T-helper 9 cell (primary cell): ENCODE measurements around the gene DENND4C.
"Not testable (repeated sequence)": the region's sequence is repeated elsewhere in the genome, so short reads cannot be mapped to it uniquely, and the experiment has no call there.

Source experiments
- DNase-seq: peaks from one replicate; pipeline ENCODE4 v3.0.0-alpha.2; 2020

Gene DENND4C

DNA sequence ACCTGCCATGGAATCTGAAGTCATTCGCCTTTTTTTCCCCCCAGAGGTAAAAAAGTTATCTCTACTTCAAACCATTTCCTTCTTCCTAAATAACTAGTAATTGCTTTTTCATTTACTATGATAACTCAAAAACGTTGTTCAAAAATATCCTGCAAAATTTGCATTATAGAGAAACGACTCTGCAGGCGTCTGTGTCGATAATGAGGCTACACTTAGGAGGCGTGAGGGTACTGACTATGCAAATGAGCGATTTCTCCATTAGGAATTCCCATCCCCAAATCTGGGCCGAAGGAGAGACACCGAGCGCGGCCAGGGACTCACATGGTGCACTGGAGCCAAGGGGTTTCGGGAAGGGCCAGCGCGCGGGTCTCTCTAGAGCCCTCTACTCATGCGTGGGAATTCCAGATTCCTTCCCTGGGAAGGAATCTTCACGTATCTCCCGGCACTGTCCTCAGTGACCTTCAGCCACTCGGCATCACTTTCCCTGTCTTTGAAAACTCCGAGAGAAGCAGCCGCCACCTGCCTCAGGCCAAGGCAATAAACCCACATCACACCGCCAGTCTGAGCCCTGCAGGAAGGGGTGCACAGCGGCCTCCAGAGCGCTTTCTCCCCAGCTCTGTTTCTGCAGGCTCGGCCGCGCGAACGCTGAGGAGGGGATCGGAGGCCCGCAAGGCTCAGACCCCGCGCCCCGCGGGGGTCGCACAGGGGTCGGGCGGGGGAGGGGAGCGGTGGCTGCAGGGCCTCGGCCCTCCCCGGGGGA, 718 bp upstream of the DENND4C start:
- DNase-seq = no peak

- DNase-seq = no peak
Observed at GRCh38 chr9:19231126-19231903, 822 bp downstream of the DENND4C start.

GRCh38 chr9:19231904-19232822, 1.7 kb downstream of the DENND4C start:
- no peak for DNase-seq

GRCh38 chr9:19232823-19233194, 2.3 kb downstream of the DENND4C start:
- no peak for DNase-seq

DNA sequence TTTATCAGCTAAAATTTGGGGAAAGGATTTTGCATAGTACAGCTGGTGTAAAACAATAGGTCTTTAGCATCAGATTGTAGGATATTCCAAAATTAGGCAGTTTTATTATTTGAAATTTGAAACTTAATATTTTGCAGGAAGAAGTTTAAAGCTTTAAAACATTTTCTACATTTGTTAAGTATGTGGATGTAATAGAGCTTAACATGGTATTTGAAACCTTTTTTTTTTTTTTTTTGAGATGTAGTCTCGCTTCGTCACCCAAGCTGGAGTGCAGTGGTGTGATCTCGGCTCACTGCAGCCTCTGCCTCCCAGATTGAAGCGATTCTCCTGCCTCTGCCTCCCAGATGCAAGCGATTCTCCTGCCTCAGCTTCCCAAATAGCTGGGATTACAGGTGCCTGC, 2.9 kb downstream of the DENND4C start:
- DNase-seq = no peak

DNA sequence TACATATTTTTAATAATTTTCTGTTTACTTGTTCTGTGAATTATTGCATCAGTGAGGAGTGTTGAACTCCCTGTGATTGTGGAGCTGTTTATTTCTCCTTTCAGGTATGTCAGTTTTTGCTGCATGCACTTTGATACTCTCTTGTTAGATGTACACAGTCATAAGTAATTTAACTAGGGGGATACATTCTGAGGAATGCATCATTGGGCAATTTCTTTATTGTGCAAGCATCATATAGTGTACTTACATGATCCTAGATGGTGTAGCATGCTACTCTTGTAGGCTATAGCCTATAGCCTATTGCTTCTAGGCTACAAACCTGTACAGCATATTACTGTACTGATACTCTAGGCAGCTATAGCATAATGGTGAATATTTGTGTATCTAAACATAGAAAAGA, 9.5 kb downstream of the DENND4C start:
- DNase-seq = no peak

- DNase-seq = no peak
Observed at GRCh38 chr9:19241728-19242127, 11.2 kb downstream of the DENND4C start.

DNA sequence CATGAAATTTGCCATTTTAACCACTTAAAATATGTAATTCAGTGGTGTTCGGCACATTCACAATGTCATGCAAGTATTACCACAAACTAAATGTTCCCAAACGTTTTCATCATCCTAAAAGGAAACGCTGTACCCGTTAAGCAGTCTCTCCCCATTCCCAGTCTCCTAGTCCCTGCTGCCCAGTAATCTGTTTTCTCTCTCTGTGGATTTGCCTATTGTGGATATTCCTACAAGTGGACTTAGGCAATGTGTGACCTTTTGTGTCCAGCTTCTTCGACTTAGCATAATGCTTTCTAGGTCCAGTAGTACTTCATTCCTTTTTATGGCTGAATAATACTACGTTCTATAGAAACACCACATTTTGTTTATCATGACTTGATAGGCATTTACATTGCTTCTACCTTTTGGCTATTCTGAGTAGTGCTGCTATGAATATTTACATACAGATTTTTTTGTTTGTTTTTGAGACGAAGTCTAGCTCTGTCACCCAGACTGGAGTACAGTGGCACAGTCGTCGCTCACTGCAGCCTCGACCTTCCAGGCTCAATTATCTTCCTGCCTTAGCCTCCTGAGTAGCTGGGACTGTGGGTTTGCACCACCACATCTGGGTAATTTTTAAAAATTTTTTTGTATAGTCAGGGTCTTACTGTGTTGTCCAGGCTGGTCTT, 13.0 kb downstream of the DENND4C start:
- DNase-seq = no peak

GRCh38 chr9:19246891-19247290, 16.4 kb downstream of the DENND4C start:
- no peak for DNase-seq

DNA sequence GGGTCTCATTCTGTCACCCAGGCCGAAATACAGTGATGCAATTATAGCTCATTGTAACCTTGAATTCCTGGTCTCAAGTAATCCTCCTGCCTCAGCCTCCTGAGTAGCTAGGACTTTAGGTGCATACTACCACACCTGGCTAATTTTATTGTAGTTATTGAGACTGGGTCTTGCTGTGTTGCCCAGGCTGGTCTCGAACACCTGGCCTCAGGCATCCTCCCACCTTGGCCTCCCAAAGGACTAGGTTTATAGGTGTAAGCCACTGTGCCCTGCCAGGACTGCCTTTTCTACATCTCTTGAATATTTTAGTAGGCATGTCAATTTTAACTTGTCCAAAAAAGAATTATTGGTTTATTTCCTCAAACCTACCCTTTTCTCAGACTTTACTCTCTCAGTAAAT, 16.9 kb downstream of the DENND4C start:
- no peak for DNase-seq

DNA sequence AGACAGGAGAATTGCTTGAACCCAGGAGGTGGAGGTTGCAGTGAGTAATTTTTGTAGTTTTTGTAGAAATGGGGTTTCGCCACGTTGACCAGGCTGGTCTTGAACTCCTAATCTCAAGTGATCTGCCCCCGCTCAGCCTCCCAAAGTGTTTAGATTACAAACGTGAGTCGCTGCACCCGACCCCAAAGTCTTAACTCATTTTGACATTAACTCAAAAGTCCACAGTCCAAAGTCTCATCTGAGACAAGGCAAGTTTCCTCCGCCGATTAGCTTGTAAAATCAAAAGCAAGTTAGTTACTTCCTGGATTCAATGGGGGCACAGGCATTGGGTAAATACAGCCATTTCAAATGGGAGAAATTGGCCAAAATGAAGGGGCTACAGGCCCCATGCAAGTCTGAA, 19.9 kb downstream of the DENND4C start:
- DNase-seq = not testable (repeated sequence)

- not testable (repeated sequence) for DNase-seq
Observed at GRCh38 chr9:19251203-19251602, 20.7 kb downstream of the DENND4C start.

GRCh38 chr9:19251622-19252021, 21.1 kb downstream of the DENND4C start:
- not testable (repeated sequence) for DNase-seq

- no peak for DNase-seq
Observed at GRCh38 chr9:19252174-19252884, 21.8 kb downstream of the DENND4C start.

GRCh38 chr9:19252885-19253219, 22.4 kb downstream of the DENND4C start:
- no peak for DNase-seq

DNA sequence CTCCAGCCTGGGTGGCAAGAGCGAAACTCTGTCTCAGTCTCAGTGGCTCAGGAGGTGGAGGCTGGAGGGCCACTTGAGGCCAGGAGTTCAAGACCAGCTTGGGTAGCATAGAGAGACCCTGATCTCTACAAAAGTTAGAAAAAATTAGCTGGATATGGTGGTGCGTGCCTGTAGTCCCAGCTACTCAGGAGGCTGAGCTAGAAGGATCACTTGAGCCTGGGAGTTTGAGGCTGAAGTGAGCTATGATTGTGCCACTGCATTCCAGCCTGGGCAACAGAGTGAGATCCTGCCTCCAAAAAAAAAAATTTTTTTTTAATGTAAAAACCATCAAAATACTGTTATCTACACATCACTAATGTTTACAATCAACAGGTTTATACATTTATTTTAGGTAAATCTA, 24.6 kb downstream of the DENND4C start:
- DNase-seq = no peak

DNA sequence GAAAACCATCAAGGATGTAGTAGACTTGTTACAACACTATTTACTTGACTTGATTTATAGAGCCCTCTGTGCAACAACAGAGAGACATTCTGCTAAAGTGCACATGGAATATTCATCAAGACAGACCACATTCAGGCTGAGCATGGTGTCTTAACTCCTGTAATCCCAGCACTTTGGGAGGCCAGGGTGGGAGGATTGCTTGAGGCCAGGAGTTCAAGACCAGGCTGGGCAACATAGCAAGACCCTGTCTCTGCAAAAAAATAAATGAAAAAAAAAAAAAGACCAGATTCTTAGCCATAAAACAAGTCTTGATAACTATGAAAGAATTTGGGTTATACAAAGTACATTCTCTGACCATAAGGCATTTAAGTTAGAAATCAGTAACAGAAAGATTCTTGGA, 25.3 kb downstream of the DENND4C start:
- DNase-seq = no peak

GRCh38 chr9:19259665-19260255, 29.3 kb downstream of the DENND4C start:
- DNase-seq = not testable (repeated sequence)

- not testable (repeated sequence) for DNase-seq
Observed at GRCh38 chr9:19265602-19266001, 35.1 kb downstream of the DENND4C start.

- not testable (repeated sequence) for DNase-seq
Observed at GRCh38 chr9:19266778-19267384, 36.4 kb downstream of the DENND4C start.

- DNase-seq = no peak
Observed at GRCh38 chr9:19269582-19269981, 39.1 kb downstream of the DENND4C start.
